Parathyroid adenoma (tissue), 2 donors: Measurements from ENCODE around the gene MAP2K6.

ENCODE experiments used
- H2AFZ ChIP-seq: fragments of 300-600 bp; sonication (generic); one replicate; pipeline ENCODE4 v1.7.0; 2017; ENCODE audit warnings: antibody characterized with exemption, mild to moderate bottlenecking
- H3K27ac ChIP-seq: fragments of 300-600 bp; sonication (generic); one replicate; pipeline ENCODE4 v1.7.0; 2017
- H3K27me3 ChIP-seq: fragments of 300-600 bp; sonication (generic); one replicate; pipeline ENCODE4 v1.7.0; 2017; ENCODE audit warnings: low read length; ENCODE audit not compliant: control insufficient read depth, insufficient read depth
- H3K36me3 ChIP-seq: fragments of 300-600 bp; sonication (generic); one replicate; pipeline ENCODE4 v1.7.0; 2017; ENCODE audit warnings: low read length; ENCODE audit not compliant: control insufficient read depth, insufficient read depth
- H3K4me1 ChIP-seq: fragments of 300-600 bp; sonication (generic); one replicate; pipeline ENCODE4 v1.7.0; 2017; ENCODE audit warnings: control low read depth
- H3K4me2 ChIP-seq: fragments of 300-600 bp; sonication (generic); one replicate; pipeline ENCODE4 v1.7.0; 2017; ENCODE audit warnings: low read length
- H3K4me3 ChIP-seq: fragments of 300-600 bp; sonication (generic); one replicate; pipeline ENCODE4 v1.7.0; 2017; ENCODE audit warnings: low read depth, low read length
- H3K79me2 ChIP-seq: fragments of 300-600 bp; sonication (generic); one replicate; pipeline ENCODE4 v1.7.0; 2017; ENCODE audit warnings: control low read depth
- H3K9ac ChIP-seq: fragments of 300-600 bp; sonication (generic); one replicate; pipeline ENCODE4 v1.7.0; 2017; ENCODE audit warnings: mild to moderate bottlenecking
- H3K9me3 ChIP-seq: fragments of 300-600 bp; sonication (generic); one replicate; pipeline ENCODE4 v1.7.0; 2017; ENCODE audit warnings: low read length; ENCODE audit not compliant: control insufficient read depth
- TF ChIP-seq, protein P1 (sequence below): fragments of 300-600 bp; sonication (generic); IDR thresholded peaks from one replicate; pipeline ENCODE4 v1.7.0; 2017; ENCODE audit warnings: antibody characterized with exemption, mild to moderate bottlenecking
- donor health status: primary hyperparathyroidism.

The MAP2K6 gene

DNA sequence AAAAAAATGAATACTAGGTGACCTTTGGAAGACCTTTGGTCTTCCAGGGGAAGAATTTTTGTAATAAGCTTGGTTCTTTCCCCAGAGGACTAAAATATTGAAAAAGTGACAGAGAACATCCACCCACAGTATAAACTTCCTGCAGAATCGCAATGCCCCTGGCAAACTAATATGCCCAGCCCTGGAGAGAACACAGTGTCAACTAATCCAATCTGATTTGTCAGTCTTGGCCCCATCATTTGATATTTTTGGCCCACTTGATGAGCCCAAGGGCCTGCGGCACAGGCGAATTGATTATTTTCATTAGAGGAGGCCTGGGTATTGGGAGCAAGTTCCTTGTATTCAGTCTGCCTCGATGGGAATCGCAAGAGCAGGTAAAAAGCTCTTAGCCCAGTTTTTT, 98.4 kb downstream of the MAP2K6 start:
- Histone ChIP-seq H3K36me3 (no peaks in the 10 kb centered on the region), H3K79me2 (no peaks in the 10 kb centered on the region), H3K9me3 (no peaks in the 10 kb centered on the region), H3K9ac (no peak overlapping the region), H3K27me3 (no peaks in the 10 kb centered on the region), H3K4me2 (no peak overlapping the region), H3K4me1 (no peaks in the 10 kb centered on the region), H3K27ac (no peak overlapping the region), H2AFZ (no peak overlapping the region), H3K4me3 (no peak overlapping the region)
- TF ChIP-seq, protein P1, sequence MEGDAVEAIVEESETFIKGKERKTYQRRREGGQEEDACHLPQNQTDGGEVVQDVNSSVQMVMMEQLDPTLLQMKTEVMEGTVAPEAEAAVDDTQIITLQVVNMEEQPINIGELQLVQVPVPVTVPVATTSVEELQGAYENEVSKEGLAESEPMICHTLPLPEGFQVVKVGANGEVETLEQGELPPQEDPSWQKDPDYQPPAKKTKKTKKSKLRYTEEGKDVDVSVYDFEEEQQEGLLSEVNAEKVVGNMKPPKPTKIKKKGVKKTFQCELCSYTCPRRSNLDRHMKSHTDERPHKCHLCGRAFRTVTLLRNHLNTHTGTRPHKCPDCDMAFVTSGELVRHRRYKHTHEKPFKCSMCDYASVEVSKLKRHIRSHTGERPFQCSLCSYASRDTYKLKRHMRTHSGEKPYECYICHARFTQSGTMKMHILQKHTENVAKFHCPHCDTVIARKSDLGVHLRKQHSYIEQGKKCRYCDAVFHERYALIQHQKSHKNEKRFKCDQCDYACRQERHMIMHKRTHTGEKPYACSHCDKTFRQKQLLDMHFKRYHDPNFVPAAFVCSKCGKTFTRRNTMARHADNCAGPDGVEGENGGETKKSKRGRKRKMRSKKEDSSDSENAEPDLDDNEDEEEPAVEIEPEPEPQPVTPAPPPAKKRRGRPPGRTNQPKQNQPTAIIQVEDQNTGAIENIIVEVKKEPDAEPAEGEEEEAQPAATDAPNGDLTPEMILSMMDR: no peak

DNA sequence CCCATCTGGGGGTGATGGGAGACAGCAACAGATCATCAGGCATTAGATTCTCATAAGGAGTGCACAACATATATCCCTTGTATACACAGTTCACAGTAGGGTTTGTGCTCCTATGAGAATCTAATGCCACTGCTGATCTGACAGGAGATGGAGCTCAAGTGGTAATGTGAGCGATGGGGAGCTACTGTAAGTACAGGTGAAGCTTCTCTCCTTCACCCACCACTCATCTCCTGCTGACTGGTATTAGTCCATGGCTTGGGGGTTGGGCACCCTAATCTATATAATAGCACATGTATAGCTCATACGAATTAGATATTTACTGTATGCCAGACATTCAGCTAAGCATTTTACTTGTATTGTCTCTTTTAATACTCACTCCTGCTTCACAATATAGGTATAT, 101.7 kb downstream of the MAP2K6 start:
- Histone ChIP-seq H3K36me3 (no peaks in the 10 kb centered on the region), H3K4me2 (no peak overlapping the region), H3K4me1 (no peaks in the 10 kb centered on the region), H3K4me3 (no peak overlapping the region), H2AFZ (no peak overlapping the region), H3K27me3 (no peaks in the 10 kb centered on the region), H3K9me3 (no peaks in the 10 kb centered on the region), H3K79me2 (no peaks in the 10 kb centered on the region), H3K9ac (no peak overlapping the region), H3K27ac (no peak overlapping the region)
- TF ChIP-seq, protein P1: no peak

DNA sequence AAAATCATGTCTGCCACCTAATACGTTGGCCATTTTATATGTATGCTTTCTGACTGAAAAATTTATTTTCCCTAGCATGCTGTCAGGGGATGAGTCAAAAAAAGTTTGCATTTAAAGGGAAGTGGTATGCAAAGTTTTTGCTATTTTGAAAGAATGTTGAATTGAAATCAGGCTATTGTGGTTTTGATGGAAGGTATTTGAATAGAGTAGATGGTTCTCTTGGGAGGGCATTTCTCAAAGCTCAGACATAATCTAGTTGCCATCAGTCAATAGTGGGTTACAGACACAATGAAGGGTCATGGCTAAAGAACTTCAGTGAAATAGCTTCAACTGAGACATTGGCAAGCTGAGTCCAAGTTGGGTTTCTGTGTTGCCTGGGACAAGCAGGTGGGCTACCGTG, 102.4 kb downstream of the MAP2K6 start:
- Histone ChIP-seq H3K27me3 (no peaks in the 10 kb centered on the region), H2AFZ (no peak overlapping the region), H3K4me2 (no peak overlapping the region), H3K79me2 (no peaks in the 10 kb centered on the region), H3K9me3 (no peaks in the 10 kb centered on the region), H3K27ac (no peak overlapping the region), H3K9ac (no peak overlapping the region), H3K36me3 (no peaks in the 10 kb centered on the region), H3K4me3 (no peak overlapping the region), H3K4me1 (no peaks in the 10 kb centered on the region)
- TF ChIP-seq, protein P1: no peak

DNA sequence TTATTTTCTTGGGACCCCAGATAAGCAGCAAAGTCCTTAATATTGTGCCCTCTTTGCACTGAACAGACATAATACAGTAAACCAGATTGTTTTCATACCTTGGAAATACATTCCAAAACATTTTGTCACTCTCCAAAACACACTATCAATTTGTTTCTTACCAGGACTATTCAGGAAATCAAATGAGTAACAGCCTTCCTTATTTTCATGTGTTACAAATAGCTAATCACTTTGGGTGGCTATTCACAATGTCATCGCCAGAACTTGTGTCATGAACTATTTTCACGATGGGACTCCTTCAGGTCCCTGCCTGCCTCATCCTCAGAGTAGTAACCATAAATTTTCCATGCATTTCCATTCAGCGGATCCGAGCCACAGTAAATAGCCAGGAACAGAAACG, 104.5 kb downstream of the MAP2K6 start:
- TF ChIP-seq, protein P1: no peak
- Histone ChIP-seq H3K27me3 (no peaks in the 10 kb centered on the region), H3K9ac (no peak overlapping the region), H3K79me2 (no peaks in the 10 kb centered on the region), H3K9me3 (no peaks in the 10 kb centered on the region), H2AFZ (no peak overlapping the region), H3K4me2 (no peak overlapping the region), H3K27ac (no peak overlapping the region), H3K4me1 (no peaks in the 10 kb centered on the region), H3K36me3 (no peaks in the 10 kb centered on the region), H3K4me3 (no peak overlapping the region)

DNA sequence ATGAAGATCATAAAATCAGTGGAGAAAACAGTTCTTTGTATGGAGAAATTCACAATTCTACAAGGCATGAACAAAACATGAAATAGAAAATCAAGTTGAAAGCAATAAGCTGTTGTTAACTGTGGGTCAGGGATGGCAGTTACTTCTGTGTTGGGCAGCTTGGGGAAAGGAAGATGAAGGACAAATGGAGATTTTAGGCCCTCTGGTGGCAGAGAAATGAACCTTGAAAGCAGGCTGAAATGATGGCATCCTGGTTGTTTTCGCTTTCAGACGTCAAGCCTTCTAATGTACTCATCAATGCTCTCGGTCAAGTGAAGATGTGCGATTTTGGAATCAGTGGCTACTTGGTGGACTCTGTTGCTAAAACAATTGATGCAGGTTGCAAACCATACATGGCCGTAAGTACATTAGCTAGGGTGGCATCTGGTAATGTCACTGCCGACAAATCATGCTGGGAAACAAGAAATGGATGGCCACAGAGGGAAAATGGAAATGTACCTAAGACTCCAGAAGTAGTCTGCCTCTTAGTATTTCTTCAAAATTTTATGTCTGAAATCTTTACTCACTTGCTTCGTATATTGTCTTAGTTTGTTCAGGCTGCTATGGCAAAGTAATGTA, 108.9 kb downstream of the MAP2K6 start:
- Histone ChIP-seq H3K4me3 (no peak overlapping the region), H3K4me2 (no peak overlapping the region), H3K9me3 (no peaks in the 10 kb centered on the region), H3K27ac (no peak overlapping the region), H3K9ac (no peak overlapping the region), H3K4me1 (no peaks in the 10 kb centered on the region), H2AFZ (peak overlapping the region; percentile 60), H3K79me2 (no peaks in the 10 kb centered on the region), H3K27me3 (no peaks in the 10 kb centered on the region), H3K36me3 (no peaks in the 10 kb centered on the region)
- TF ChIP-seq, protein P1: peak; percentile 61
